Lung (tissue), 12 donors: Measurements from ENCODE around the gene ODC1. TPM values are rescaled to one million over a fixed set of nuclear protein-coding genes. Genes with fewer than 3 reads are reported as not detected.

Source experiments
- ATAC-seq: fragments of 200-7000 bp; cut with Tn5 transposase; one replicate; pipeline ENCODE4 v1.9.1; 2020; ENCODE audit warnings: moderate number of reproducible peaks; ENCODE audit not compliant: insufficient read depth, low FRiP score
- DNase-seq, 3 donors: peaks; one replicate each; pipeline ENCODE4 v3.0.0-alpha.2; 2013 to 2017
- H3K27ac ChIP-seq, 2 donors: one replicate each; pipeline ENCODE4 v1.5.1; 2013; ENCODE audit warnings: mild to moderate bottlenecking in 2 of 2, moderate library complexity in 2 of 2, control low read depth in 1 of 2, inconsistent platforms in 1 of 2, low read depth in 1 of 2, low read length in 1 of 2
- H3K27me3 ChIP-seq, 3 donors: one replicate each; pipeline ENCODE4 v1.5.1; 2013; ENCODE audit warnings: low read length in 2 of 3; ENCODE audit not compliant: control insufficient read depth in 3 of 3, insufficient read depth in 3 of 3
- H3K36me3 ChIP-seq, 4 donors: one replicate each; pipeline ENCODE4 v1.5.1; 2013; ENCODE audit warnings: low read length in 4 of 4, mild to moderate bottlenecking in 1 of 4, moderate library complexity in 1 of 4; ENCODE audit not compliant: control insufficient read depth in 4 of 4, insufficient read depth in 4 of 4
- H3K4me1 ChIP-seq, 5 donors: one replicate each; pipeline ENCODE4 v1.5.1; 2013; ENCODE audit warnings: low read length in 5 of 5, mild to moderate bottlenecking in 2 of 5, moderate library complexity in 1 of 5; ENCODE audit not compliant: control insufficient read depth in 5 of 5, insufficient read depth in 5 of 5
- H3K4me3 ChIP-seq: one replicate; pipeline ENCODE4 v1.5.1; 2013; ENCODE audit warnings: mild to moderate bottlenecking, control low read depth, moderate library complexity
- H3K9ac ChIP-seq, 2 donors: one replicate each; pipeline ENCODE4 v1.5.1; 2013; ENCODE audit warnings: low read length in 2 of 2, control low read depth in 1 of 2; ENCODE audit not compliant: insufficient read depth in 1 of 2
- H3K9me3 ChIP-seq, 4 donors: one replicate each; pipeline ENCODE4 v1.5.1; 2013; ENCODE audit warnings: low read length in 3 of 4, mild to moderate bottlenecking in 1 of 4, moderate library complexity in 1 of 4; ENCODE audit not compliant: control insufficient read depth in 4 of 4, insufficient read depth in 3 of 4
- CTCF ChIP-seq: IDR thresholded peaks from 2 replicates; pipeline ENCODE4 v1.5.1; 2012; ENCODE audit warnings: mild to moderate bottlenecking; ENCODE audit errors: control extremely low read depth, extremely low read depth
- WGBS, 2 donors: extraction: QIAGEN DNeasy Blood & Tissue Kit; methylation state at CpG; one replicate each; pipeline ENCODE4 v1.1.7; 2013; 5-methylcytosine and 5-hydroxymethylcytosine counted together
- polyA plus RNA-seq, 2 donors: library from polyadenylated mRNA; stranded (reverse); fragments of 200-250 nt; gene quantifications; one replicate each; pipeline ENCODE4 v1.2.1, GENCODE V29; 2013
- total RNA-seq, 2 donors: library from RNA; depleted of rRNA in 1 of 2; stranded (reverse); fragments of >200 nt in 1 of 2; gene quantifications; one replicate each; pipeline ENCODE4 v1.2.1, GENCODE V29; 2014 to 2021
- donor health status: control.
- donor health status: control.
- donor health status: Bipolar disorder and iron deficiency.
- donor health status: healthy.
- donor health status: DM: yes; HTN: yes; CAD: no.

ODC1 gene
- total and polyA plus RNA-seq, 4 donors: 32.5 to 115 (median 75.4) TPM

GRCh38 chr2:10400978-10401951 lies 46.9 kb downstream of the ODC1 start:
- peak overlapping the region; percentile 58 to 84 for H3K27ac ChIP-seq
- ATAC-seq: no peak

GRCh38 chr2:10400568-10400977 lies 47.6 kb downstream of the ODC1 start:
- no peaks in the 10 kb centered on the region for H3K27me3 ChIP-seq
- peaks cover 0 to 58% (median 7%) of the 10 kb centered on the region in 5 donors for H3K4me1 ChIP-seq
- peaks cover 0 to 5% (median 1%) of the 10 kb centered on the region in 4 donors for H3K36me3 ChIP-seq
- H3K9me3 ChIP-seq: no peaks in the 10 kb centered on the region
- no peak overlapping the region for H3K9ac ChIP-seq
- no peak for TF ChIP-seq CTCF
- WGBS, 2 donors: 40 to 49% methylated on average over 11 of the region's 11 CpGs
- peak overlapping the region; percentile 4 to 84 for H3K27ac ChIP-seq
- H3K4me3 ChIP-seq: no peak overlapping the region
- ATAC-seq (peak; percentile 37), DNase-seq (no peak)

More at GRCh38 chr2:10400978-10401951, 46.9 kb downstream of the ODC1 start:
- peaks cover 0 to 5% (median 2%) of the 10 kb centered on the region in 4 donors for H3K36me3 ChIP-seq
- WGBS, 2 donors: 51 to 58% methylated on average over 21 of the region's 21 CpGs
- no peak for TF ChIP-seq CTCF
- no peaks in the 10 kb centered on the region for H3K27me3 ChIP-seq
- no peak for DNase-seq
- H3K4me1 ChIP-seq: peaks cover 0 to 62% (median 10%) of the 10 kb centered on the region in 5 donors
- no peak overlapping the region for H3K4me3 ChIP-seq
- H3K9me3 ChIP-seq: no peaks in the 10 kb centered on the region
- no peak overlapping the region for H3K9ac ChIP-seq

- no peak for TF ChIP-seq CTCF
- Histone ChIP-seq H3K4me1 (peaks cover 0 to 53% (median 5%) of the 10 kb centered on the region in 5 donors), H3K27me3 (no peaks in the 10 kb centered on the region), H3K27ac (peak overlapping the region; percentile 4 to 84), H3K4me3 (no peak overlapping the region), H3K9me3 (no peaks in the 10 kb centered on the region), H3K36me3 (peaks cover 0 to 5% (median 1%) of the 10 kb centered on the region in 4 donors), H3K9ac (no peak overlapping the region)
- ATAC-seq: no peak
- DNase-seq: no peak
- WGBS, 2 donors: 84 to 89% methylated on average over 14 of the region's 14 CpGs
Measured at GRCh38 chr2:10400002-10400401, 48.1 kb downstream of the ODC1 start.
